Measurements from ENCODE around the gene TSPAN9. TPM values are rescaled to one million over a fixed set of nuclear protein-coding genes. Genes with fewer than 3 reads are reported as not detected.

TSPAN9 gene
- polyA plus RNA-seq, 1 of the 3 experiments (the other 2 are of a cell fraction) = 34.9 TPM

- ChIA-PET POLR2A (no interaction called here), CTCF (interaction anchor here (0.8 to 11.3 kb wide), 7 partner anchors 14 to 225 kb away, joined by 3 to 165 read pairs (median 4); no protein-coding TSS in a partner anchor)
- H3K27ac ChIP-seq (ENCODE audit: low read depth in 2 of 2, low read length in 1 of 2) = no peak overlapping the region
- H3K9me2 ChIP-seq = no peaks in the 10 kb centered on the region
- no peak overlapping the region for H3K4me3 ChIP-seq (ENCODE audit: low read depth in 2 of 2, low read length in 1 of 2)
- H3K9ac ChIP-seq = no peak overlapping the region
- no peak overlapping the region for H3K4me2 ChIP-seq
- no peak for TF ChIP-seq CHD2 (IDR thresholded peaks at IDR 0.05; ENCODE audit: low read length, partially characterized antibody)
- no peak for TF ChIP-seq FOSL2 (IDR thresholded peaks at IDR 0.05; ENCODE audit: borderline replicate concordance, low read depth)
- no peak for TF ChIP-seq CTCF (IDR thresholded peaks at IDR 0.05)
- TF ChIP-seq POLR2AphosphoS5 (IDR thresholded peaks at IDR 0.05; ENCODE audit: low read depth, low read length) = no peak
- no peak for TF ChIP-seq GATA2 (CRISPR knock-in tag; IDR thresholded peaks at IDR 0.05)
- TF ChIP-seq MXI1 (IDR thresholded peaks at IDR 0.05; ENCODE audit: low read depth, low read length) = no peak
- TF ChIP-seq EZH2phosphoT487 (IDR thresholded peaks at IDR 0.05; ENCODE audit: borderline replicate concordance, low read depth) = no peak
- no peak for TF ChIP-seq RCOR1 (IDR thresholded peaks at IDR 0.05; ENCODE audit: low read length)
- TF ChIP-seq RAD21 (IDR thresholded peaks at IDR 0.05; ENCODE audit: low read length) = no peak
- no peak for TF ChIP-seq REST (IDR thresholded peaks at IDR 0.05; ENCODE audit: low read depth, low read length)
- no peak for TF ChIP-seq RFX5 (IDR thresholded peaks at IDR 0.05; ENCODE audit: low read length)
- TF ChIP-seq TEAD4 (IDR thresholded peaks at IDR 0.05; ENCODE audit: borderline replicate concordance, insufficient read depth) = no peak
- no peak for TF ChIP-seq GABPA (IDR thresholded peaks at IDR 0.05; ENCODE audit: low read depth)
- TF ChIP-seq PBX3 (IDR thresholded peaks at IDR 0.05) = no peak
- no peak for TF ChIP-seq YY1 (IDR thresholded peaks at IDR 0.05; ENCODE audit: low read depth)
- TF ChIP-seq NFIC (IDR thresholded peaks at IDR 0.05; ENCODE audit: borderline replicate concordance) = no peak
- TF ChIP-seq IRF3 (IDR thresholded peaks at IDR 0.05; ENCODE audit: low read depth, low read length) = no peak
- TF ChIP-seq JUND (IDR thresholded peaks at IDR 0.05) = no peak
- TF ChIP-seq TCF12 (IDR thresholded peaks at IDR 0.05) = no peak
- TF ChIP-seq SMC3 (IDR thresholded peaks at IDR 0.05; ENCODE audit: low read depth, low read length) = no peak
- H4K20me1 ChIP-seq (ENCODE audit: insufficient read depth) = no peaks in the 10 kb centered on the region
- peaks cover 0 to 3% of the 10 kb centered on the region in 2 experiments for H3K36me3 ChIP-seq (replicated peaks in 1 of 2; ENCODE audit: control insufficient read depth in 1 of 2, insufficient read depth in 2 of 2, low read length in 1 of 2)
- peaks cover 0 to 14% of the 10 kb centered on the region in 2 experiments; a peak in 2 of 4 replicates for H3K4me1 ChIP-seq (ENCODE audit: control insufficient read depth in 1 of 2, insufficient read depth in 2 of 2, low read depth in 1 of 2, low read length in 1 of 2)
- H3K9me3 ChIP-seq = no peaks in the 10 kb centered on the region
- WGBS (ENCODE audit: low lambda C conversion rate) = 86% methylated on average over 6 of the region's 6 CpGs
- H3K27me3 ChIP-seq (ENCODE audit: insufficient read depth) = no peaks in the 10 kb centered on the region
- no peak overlapping the region for H2AFZ ChIP-seq (ENCODE audit: low read depth)
- H3F3A ChIP-seq (replicated peaks; ENCODE audit: insufficient read depth) = no peaks in the 10 kb centered on the region
- H3K79me2 ChIP-seq (ENCODE audit: insufficient read depth) = peaks cover 26% of the 10 kb centered on the region
- no peak for DNase-seq
Observed at GRCh38 chr12:3075315-3075714, 1.9 kb upstream of the TSPAN9 start.

Measured in SK-N-SH (cell line).